HG03025 (cell line): Measurements from ENCODE around the gene RNF157.
"Not testable (repeated sequence)": the region's sequence is repeated elsewhere in the genome, so short reads cannot be mapped to it uniquely, and the experiment has no call there.

ENCODE experiments used
- ATAC-seq: cut with Tn5 transposase; IDR thresholded peaks from one replicate; pipeline ENCODE4 v1.9.1; 2021; ENCODE audit warnings: mild to moderate bottlenecking, moderate library complexity; ENCODE audit not compliant: unreplicated experiment, low FRiP score

The RNF157 gene

GRCh38 chr17:76196675-76197074 lies 43.6 kb downstream of the RNF157 start:
- ATAC-seq = no peak

GRCh38 chr17:76195281-76196096 lies 44.8 kb downstream of the RNF157 start:
- ATAC-seq = no peak

DNA sequence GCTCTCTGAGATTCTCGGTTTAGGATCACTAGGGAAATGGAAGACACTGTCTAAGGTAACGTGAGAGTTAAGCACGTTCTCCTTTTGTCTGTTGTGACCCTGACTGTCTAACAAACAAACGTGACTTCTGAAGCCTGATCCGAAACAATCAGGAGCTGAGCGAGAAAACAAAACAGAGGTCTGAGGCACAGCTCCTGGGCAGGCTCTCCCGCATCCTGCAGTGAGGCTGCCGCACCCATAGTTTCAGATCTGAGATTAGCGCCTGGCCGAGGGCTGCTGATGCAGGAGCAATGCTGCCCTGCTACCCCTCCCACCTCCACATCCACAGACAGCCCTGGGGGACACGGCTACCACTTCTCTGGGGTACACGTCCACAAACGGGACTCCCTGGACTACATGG lies 46.7 kb downstream of the RNF157 start:
- no peak for ATAC-seq

DNA sequence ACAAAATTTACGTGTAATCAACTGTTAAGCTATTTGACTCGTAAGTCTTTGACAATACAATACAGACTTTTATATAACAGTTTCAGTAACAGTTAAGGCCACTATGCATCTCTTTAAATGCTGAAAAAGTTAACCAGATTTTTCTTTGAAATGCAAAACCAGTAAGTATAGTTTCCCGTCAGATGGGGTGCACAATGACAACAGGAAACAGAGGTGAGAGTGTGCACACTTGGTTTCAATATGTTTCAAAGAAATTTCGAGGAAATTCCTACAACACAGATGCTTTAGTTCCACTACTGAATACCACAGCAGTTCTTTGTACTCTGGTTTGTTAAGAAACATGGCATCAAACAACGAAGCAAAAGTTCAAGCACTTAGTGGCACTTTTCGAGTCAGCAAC lies 48.4 kb downstream of the RNF157 start:
- ATAC-seq = no peak

DNA sequence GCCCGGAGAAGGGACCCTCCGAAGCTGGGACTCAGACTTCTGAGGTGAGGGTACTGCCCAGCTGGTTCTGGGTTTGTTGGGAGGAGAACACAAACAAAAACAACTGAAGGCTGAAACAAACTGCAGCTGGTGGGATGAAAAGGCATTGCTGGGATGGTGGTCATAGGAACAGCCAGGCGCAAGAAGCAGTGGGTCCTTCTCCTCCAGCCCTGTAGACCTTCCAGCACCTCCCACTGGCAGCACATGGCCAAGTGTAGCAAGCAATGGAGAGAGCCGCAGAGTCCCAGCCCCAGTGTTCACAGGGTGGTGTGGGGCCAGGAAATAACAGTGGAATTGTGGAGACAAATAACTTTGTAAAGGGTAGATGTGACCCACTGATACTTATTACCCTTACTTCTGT lies 50.6 kb downstream of the RNF157 start:
- no peak for ATAC-seq

GRCh38 chr17:76189247-76189646 lies 51.0 kb downstream of the RNF157 start:
- no peak for ATAC-seq

DNA sequence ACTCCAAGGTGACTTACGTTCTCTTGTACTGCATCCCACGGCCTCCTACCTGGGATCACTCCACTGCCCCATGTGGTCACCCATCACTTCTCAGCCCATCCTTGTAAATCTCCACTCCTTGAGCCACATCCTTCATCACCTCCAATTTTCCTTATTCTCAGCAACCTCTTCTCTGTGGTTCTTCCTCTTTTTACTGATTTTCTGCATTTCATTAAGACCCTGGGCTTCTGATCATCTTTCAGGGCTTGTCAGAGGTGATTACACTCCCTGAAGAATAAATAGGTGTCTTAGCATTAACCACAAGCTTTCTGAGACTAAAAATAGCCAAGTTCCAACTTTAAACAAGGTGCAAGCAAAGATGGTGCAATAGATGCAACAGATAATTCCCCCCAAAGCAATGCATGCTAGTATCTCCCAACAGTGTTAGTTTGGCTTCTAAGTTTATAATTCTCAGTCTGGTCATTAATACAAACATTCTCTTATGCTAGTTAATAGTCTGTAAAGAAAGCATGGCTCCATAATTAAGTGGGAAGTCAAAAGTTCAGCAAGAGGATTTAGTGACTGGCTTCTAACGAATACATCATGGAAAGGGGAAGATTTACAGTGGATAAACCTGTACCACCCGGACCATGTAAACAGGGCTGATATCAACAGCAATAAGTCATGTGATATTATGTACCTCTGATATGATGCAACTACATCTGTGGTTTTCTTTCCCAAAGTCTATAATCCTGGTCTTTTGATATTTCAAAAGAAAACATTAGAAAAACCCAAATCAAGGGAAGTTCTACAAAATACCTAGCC lies 51.9 kb downstream of the RNF157 start:
- ATAC-seq = no peak

DNA sequence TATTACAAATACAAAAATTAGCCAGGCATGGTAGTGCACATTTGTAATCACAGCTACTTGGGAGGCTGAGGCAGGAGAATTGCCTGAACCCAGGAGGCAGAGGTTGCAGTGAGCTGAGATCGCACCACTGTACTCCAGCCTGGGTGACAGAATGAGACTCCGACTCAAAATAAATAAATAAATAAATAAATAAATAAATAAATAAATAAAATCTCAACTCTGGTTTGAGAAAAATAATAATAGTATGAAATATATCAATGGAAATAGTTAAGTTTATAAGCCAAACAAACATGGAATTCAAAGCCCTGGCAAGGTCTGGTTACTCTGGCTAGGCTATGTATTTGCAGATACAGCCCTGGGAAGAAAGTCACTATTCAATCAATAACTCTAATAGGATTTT lies 53.5 kb downstream of the RNF157 start:
- ATAC-seq = not testable (repeated sequence)

GRCh38 chr17:76184290-76184689 lies 56.0 kb downstream of the RNF157 start:
- no peak for ATAC-seq

- no peak for ATAC-seq
These were observed 58.1 kb downstream of the RNF157 start for GRCh38 chr17:76182016-76182764.

- ATAC-seq = no peak
These were observed 60.5 kb downstream of the RNF157 start for GRCh38 chr17:76179496-76180467.

DNA sequence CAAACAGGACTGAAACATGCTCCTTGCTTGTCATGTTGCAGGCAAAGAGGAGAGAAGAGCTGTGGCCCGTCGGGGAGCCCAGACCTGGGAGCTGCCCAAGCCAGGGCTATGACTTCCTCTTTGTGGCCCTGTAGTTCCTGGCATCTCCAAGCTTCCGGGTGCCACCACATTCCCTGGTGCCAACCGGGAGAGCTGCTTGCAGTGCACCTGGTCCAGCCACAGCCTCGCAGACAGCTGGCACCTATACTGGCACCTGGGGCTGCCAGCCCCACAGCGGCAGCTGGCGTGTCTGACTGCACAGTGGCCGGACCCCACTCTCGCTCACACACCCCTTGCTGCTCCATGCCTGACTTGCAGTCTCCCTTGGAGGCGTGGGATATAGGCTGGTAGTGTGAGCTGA lies 62.2 kb downstream of the RNF157 start:
- ATAC-seq = no peak

GRCh38 chr17:76176701-76177574 lies 63.4 kb downstream of the RNF157 start:
- no peak for ATAC-seq

- no peak for ATAC-seq
These were observed 66.3 kb downstream of the RNF157 start for GRCh38 chr17:76174037-76174436.

- ATAC-seq = no peak
These were observed 66.8 kb downstream of the RNF157 start for GRCh38 chr17:76173474-76173873.

DNA sequence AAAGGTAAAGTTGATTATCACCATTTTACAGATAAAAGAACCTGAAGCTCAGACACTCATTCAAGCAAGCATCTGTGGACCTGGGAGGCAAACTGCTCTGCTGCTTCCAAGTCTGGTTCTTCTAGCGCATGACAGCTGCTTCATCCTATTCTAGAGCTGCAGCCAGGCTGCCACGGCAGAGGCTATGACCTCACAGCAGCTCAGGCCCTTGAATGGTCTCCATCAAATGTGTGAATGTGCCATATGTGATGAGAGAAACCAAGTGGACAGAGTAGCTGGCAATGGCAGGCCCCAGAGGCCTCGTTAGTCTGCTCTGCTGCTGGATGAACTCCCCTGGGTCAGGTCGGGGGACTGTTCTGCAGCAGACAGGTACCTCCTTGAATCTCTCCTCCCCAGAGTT lies 68.6 kb downstream of the RNF157 start:
- ATAC-seq = no peak

DNA sequence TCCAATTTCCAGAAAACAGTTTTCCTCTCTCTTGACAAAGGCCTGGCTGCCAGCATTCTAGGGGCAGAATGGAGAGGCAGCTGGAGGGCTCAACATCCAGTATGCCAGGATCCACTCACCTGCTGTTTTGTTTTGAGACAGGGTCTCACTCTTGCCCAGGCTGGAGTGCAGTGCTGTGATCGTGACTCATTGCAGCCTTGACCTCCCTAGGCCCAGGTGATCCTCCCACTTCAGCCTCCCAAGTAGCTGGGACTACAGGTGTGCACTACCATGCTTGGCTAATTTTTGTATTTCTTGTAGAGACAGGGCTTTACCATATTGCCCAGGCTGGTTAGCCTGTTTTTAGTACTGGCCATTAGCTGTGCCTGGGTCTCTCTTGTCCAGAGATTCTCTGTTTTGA lies 70.2 kb downstream of the RNF157 start:
- no peak for ATAC-seq

- ATAC-seq = no peak
These were observed 73.4 kb downstream of the RNF157 start for GRCh38 chr17:76166906-76167305.

DNA sequence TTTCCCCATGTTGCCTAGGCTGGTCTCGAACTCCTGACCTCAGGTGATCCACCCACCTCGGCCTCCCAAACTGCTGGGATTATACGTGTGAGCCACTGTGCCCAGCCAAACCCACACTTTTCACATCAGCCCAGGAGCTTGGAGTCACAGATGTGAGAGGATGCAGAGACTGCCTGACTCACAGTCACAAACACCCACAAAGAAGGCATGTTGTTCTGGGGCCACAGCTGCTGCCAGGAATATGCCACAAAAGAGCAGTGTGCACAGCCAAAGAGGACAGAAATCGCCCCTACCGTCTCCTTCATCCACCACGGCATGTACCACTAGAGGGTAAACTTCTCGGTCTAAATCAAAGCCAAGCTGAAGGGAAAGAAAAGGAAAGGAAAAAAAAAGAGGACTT lies 74.1 kb downstream of the RNF157 start:
- ATAC-seq = no peak
